ENCODE data around the gene PLAAT2. TPM values are rescaled to one million over a fixed set of nuclear protein-coding genes. Genes with fewer than 3 reads are reported as not detected.
"Not testable (repeated sequence)": the region's sequence is repeated elsewhere in the genome, so short reads cannot be mapped to it uniquely, and the experiment has no call there.

Gene PLAAT2
- total RNA-seq = 0.14 TPM in 1 of 2 replicates, not detected in the other

GRCh38 chr11:63563201-63564055, at the start of gene PLAAT2:
Gene PLAAT2, minus strand, starts transcription at chr11:63563379. Its CDS starts 55 bp downstream, at chr11:63563324.
- DNase-seq = no peak

- DNase-seq = no peak
These were observed 49.0 kb upstream of the PLAAT2 start for GRCh38 chr11:63612181-63612580.

DNA sequence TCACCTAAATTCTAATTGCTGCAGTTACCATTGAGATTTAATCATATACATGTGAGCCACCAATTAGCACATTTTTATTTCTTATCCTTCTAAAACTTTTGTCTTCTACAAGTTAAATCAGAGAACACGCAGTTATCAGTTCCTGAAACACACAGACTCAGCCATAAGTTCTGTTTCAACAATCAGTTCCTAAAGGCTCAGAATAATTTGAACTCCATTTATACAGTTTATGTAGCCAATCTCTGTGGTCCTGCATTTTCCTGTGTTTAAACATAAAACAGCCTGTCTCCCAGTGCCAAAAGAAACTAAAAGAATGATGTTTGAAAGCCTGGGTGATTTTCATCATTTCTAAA, 48.2 kb upstream of the PLAAT2 start:
- no peak for DNase-seq

DNA sequence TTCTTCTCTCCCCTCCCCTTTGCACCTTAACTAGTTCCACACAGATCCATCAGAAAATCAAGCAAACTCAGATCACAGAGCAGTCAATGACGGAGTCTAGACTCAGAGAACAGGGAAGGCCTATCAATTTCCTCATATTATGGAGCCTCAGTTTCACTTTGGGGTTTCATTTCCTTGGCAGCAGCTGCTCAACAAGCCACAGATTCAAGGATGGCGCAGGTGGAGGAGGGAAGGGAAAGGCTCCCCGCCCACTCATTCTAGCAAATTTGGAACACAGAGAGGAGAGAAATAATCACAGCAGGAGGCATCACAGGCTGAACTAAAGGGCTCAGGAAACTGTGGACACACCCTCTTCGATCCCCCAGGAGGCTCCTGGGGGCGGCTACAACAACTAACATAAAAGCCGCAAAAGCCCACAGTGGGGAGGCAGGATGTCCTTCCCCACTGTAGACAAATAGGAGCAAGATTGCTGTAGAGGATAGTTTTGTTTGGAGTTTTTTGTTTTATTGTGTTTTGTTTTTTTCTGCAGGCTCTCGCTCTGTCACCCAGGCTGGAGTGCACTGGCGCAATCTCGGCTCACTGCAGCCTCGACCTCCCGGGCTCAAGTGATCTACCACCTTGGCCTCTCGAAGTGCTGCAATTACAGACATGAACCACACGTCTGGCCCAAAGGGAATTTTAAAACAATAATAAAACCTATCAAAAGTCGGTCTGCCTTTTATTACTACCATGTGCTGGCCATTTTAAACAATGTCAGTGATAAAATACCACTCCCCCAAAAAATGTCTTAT, 47.6 kb upstream of the PLAAT2 start:
- DNase-seq = peak; percentile 37

DNA sequence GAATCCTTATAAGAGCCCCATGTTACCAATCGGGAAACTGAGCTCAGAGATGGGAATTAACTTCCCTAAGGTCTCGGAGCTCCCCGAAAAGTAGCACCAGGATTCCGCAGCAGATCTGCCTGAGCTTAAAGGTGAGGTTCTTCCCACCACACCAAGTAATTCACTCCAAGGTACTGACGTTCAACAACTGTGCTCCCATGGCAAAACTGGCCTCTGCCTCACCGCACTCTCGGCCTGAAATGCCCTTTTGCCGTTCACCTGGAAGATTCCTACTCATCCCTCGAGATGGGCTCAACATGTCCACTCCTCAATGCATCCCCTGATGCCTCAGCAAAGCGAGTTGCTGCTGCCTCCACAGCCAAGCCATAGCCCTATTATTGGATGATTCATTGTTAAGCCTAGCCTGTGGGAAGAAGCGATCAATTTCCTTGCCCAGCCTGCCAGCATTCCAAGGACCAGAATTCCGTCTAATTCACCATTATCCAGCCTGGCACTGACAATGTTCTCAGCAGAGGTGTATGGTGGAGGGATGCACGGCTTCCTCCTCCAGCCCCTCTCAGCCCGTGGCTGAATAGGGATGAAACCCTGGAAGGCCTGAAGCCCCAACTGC, 46.9 kb upstream of the PLAAT2 start:
- peak; percentile 61 for DNase-seq

DNA sequence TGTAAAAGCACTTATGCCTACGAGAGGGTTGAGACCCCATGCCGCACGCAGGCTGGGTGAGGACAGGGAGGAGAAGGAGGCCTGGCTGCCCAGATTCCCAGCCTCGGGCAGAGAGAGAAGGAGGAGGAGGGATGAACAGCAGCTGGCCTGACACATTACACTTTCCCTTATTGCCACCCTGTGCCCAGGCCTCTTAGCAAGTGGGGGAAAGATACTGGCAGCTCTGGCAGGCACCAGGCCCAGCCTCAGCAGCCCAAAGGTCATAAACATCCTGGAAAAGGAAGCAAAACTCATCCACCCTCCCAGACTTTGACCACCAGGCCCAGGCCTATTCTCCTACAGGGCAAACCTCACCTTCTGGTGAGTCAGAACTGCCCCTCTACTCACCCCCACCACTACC, 46.4 kb upstream of the PLAAT2 start:
- DNase-seq = peak; percentile 28

DNA sequence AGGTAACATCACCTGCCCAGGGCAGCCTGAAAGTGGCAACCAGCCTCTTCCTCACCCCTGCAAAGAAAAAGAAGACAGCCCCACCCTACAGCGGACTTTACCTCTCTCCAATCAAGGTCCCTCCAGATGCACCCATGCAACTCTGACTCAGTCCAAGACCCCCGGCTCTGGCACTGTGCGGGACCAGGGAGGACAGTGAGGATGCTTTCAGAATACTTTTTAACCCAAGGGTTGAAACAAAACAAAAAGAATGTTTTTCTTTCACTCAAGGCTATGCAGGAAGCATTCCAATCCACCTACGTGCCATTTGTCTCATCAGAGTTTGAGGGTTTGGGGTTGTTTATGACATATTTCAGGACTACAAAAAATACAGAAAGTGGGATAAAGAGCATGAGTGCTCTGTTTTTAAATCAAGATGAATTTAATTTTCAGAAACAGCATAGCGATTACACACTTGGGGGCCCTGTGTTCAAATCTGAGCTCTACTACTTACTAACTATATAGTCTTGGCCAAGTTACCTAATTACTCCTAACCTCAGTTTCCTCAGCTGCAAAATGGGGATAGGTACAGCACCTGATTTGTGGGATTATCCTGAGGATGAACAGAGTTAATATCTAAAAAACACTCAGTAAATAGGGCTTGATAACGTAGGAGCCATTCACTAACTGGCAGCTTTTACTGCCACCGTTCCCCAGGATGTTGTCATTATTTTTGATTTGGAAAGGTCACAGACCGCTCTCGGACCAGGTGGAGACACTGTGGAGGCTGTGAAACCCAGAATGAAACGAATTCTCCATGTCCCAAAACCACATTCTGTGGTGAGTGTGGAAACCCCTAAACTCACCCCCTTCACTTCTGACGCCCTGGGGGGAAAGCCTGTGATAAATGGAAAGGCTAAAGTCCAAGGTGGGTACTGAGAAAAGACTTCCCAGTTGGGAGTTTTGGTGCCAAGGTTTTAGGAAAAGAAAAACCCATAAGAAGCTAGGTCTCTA, 45.5 kb upstream of the PLAAT2 start:
- peak; percentile 53 for DNase-seq

DNA sequence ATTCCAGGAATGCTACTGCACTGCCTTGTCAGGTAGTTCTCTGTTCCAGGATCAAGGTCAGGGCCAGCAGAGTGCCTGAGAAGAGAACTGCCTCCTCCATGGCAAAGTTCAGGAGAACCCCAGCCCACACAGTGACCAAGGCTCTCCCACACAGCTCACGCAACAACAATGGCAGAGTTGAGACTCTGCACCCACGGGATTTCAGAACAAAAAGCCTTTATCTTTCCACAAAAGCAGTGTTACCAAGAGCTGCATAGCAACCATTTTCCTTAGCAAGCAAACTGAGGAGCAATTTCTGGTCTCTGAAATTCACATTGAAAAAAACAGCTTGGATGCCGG, 40.0 kb upstream of the PLAAT2 start:
- peak; percentile 41 for DNase-seq

DNA sequence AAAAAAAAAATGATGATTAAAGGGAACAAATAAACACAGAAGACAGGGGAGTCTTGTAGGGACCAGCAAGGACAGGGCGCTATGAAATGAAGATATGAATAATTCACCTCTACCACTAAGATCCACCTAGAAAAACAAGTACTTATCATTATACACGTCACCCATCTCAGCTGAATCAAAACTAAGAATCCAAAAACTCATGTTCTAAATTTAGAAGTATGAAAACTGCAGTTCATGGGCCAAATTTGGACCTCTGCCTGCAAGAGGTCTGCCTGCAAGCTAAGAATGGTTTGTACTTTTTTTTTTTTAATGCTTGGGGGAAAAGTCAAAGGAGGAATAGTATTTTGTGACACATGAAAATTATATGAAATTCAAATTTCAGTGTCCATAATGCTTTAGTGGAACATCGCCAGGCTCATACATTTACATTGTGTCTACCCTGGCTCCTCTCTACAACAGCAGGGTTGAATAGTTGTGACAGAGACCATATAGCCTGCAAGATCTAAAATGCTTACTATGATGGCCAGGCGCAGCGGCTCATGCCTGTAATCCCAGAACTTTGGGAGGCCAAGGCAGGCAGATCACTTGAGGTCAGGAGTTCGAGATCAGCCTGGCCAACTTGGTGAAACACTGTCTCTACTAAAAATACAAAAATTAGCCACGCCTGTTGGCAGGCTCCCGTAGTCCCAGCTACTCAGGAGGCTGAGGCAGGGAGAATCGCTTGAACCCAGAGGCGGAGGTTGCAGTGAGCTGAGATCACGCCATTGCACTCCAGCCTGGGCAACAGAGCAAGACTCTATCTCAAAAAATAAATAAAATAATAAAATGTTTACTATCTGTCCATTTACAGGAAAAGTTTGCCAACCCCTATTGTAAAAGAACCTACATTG, 39.4 kb upstream of the PLAAT2 start:
- DNase-seq = not testable (repeated sequence)

- DNase-seq = no peak
These were observed 36.3 kb upstream of the PLAAT2 start for GRCh38 chr11:63599211-63600122.

GRCh38 chr11:63598556-63598955, 35.4 kb upstream of the PLAAT2 start:
- no peak for DNase-seq

DNA sequence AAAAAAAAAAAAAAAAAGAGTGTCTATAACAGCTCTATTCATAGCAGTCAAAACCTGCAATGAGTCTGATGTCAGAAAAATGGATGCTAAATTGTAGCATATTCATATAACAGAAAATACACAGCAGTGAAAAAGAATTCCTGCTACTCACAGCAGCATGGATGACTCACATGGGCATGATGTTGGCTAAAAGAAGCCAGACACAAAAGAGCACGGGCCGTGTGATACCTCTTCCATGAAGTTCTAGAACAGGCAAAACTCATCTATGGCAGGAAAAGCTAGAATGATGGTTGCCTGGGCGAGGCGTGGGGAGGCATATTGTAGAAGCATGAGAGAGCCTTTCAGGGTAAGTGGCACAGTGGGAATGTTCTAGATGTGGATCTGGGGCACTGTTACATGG, 32.1 kb upstream of the PLAAT2 start:
- no peak for DNase-seq

GRCh38 chr11:63592975-63593395, 29.8 kb upstream of the PLAAT2 start:
- DNase-seq = peak; percentile 56

DNA sequence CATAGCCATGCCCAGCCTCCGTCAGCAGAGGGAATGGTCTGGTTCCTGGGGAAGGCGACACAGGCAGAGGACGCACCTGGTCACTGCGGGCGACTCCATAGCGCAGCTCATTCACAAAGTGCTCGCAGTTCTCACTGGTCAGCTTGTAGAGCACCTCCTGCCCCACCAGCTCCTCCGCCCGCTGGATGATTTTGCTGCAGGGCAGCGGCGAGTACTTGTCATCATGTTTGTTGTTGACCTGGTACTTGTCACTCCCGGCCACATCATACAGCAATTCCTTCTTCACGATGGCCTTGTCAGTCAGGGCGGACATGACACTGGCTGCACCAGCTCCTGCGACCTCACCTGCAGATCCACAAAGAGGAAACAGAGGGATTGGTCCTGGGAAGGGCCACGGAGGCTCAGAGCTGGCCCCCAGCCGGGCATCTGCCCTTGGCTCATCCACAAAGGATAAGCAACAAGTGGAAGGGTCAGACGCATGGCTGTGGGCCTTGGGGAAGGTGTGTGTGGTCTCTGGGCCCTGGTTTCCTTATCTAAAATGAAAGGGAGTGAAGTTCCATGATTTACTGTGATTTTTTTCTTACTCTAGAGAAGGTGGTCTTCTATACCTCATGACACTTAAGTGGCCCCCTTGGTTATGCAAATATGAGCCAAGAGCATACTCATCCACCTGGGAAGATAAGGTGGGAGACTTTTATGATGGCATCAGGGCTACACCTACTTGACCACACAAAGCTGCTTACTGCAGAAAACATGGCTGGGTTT, 27.0 kb upstream of the PLAAT2 start:
- DNase-seq = no peak

DNA sequence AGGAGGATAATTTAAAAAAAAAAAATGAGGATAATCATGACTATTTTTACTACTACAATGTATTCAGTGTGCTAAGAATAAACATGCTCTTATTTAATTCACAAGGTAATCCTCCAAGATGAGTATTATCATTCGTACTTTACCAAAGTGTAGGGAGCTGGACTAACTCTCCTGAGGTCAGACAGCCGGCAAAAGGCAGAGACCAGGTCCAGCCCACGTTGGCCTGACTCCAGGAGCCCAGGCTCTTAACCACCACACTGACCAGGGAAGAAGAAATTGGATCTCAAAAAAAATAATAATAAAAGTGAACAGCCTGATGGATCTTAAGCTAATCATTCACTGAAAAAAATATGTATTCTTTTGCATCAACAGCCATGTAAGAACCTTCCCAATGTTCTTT, 25.8 kb upstream of the PLAAT2 start:
- DNase-seq = no peak

DNA sequence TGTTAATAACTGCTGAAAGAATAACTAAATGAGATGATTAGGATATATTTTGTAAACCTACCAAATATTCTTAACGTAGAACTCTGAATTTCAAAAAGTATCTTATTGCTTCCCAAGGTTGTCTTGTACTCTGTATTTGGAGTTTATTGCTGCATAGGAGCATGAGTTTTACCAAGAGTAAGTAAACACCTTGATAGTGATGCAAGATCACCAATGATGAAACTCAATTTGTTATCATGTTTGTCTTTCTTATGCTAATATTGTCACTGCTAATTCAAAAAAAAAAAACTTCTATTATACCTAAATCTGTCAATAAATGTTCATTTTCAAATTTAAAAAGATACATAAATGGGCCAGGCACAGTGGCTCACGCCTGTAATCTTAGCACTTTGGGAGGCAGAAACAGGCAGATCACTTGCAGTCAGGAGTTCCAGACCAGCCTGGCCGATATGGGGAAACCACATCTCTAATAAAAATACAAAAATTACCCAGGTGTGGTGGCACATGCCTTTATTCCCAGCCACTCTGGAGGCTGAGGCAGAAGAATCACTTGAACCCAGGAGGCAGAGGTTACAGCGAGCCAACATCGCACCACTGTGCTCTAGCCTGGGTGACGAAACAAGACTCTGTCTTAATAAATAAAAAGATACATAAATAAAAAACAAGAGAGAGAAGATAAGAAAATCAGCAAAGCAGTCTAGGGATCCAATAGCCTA, 23.4 kb upstream of the PLAAT2 start:
- no peak for DNase-seq

- no peak for DNase-seq
These were observed 20.1 kb upstream of the PLAAT2 start for GRCh38 chr11:63583357-63583677.

DNA sequence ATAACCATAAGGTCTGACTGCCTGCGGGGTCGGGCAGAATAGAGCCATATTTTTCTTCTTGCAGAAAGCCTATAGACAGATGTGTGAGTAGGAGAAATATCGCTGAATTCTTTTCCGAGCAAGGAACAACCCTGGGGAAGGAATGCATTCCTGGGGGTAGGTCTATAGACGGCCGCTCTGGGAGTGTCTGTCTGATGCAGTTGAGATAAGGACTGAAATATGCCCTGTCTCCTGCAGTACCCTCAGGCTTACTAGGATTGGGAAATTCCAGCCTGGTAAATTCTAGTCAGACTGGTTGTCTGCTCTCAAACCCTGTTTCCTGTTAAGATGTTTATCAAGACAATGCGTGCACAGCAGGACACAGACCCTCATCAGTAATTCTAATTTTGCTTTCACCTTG, 18.0 kb upstream of the PLAAT2 start:
- not testable (repeated sequence) for DNase-seq

GRCh38 chr11:63578882-63579281, 15.7 kb upstream of the PLAAT2 start:
- DNase-seq = not testable (repeated sequence)
